GM18499 (cell line): ENCODE results near the gene PLAAT3.
"Not testable (repeated sequence)": the region's sequence is repeated elsewhere in the genome, so short reads cannot be mapped to it uniquely, and the experiment has no call there.

ENCODE experiments used
- ATAC-seq: cut with Tn5 transposase; IDR thresholded peaks from one replicate; pipeline ENCODE4 v1.9.1; 2021; ENCODE audit warnings: moderate number of reproducible peaks; ENCODE audit not compliant: insufficient read depth, unreplicated experiment

Gene PLAAT3

DNA sequence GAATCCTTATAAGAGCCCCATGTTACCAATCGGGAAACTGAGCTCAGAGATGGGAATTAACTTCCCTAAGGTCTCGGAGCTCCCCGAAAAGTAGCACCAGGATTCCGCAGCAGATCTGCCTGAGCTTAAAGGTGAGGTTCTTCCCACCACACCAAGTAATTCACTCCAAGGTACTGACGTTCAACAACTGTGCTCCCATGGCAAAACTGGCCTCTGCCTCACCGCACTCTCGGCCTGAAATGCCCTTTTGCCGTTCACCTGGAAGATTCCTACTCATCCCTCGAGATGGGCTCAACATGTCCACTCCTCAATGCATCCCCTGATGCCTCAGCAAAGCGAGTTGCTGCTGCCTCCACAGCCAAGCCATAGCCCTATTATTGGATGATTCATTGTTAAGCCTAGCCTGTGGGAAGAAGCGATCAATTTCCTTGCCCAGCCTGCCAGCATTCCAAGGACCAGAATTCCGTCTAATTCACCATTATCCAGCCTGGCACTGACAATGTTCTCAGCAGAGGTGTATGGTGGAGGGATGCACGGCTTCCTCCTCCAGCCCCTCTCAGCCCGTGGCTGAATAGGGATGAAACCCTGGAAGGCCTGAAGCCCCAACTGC, 4.2 kb downstream of the PLAAT3 start:
- ATAC-seq: no peak

DNA sequence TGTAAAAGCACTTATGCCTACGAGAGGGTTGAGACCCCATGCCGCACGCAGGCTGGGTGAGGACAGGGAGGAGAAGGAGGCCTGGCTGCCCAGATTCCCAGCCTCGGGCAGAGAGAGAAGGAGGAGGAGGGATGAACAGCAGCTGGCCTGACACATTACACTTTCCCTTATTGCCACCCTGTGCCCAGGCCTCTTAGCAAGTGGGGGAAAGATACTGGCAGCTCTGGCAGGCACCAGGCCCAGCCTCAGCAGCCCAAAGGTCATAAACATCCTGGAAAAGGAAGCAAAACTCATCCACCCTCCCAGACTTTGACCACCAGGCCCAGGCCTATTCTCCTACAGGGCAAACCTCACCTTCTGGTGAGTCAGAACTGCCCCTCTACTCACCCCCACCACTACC, 4.7 kb downstream of the PLAAT3 start:
- ATAC-seq: no peak

DNA sequence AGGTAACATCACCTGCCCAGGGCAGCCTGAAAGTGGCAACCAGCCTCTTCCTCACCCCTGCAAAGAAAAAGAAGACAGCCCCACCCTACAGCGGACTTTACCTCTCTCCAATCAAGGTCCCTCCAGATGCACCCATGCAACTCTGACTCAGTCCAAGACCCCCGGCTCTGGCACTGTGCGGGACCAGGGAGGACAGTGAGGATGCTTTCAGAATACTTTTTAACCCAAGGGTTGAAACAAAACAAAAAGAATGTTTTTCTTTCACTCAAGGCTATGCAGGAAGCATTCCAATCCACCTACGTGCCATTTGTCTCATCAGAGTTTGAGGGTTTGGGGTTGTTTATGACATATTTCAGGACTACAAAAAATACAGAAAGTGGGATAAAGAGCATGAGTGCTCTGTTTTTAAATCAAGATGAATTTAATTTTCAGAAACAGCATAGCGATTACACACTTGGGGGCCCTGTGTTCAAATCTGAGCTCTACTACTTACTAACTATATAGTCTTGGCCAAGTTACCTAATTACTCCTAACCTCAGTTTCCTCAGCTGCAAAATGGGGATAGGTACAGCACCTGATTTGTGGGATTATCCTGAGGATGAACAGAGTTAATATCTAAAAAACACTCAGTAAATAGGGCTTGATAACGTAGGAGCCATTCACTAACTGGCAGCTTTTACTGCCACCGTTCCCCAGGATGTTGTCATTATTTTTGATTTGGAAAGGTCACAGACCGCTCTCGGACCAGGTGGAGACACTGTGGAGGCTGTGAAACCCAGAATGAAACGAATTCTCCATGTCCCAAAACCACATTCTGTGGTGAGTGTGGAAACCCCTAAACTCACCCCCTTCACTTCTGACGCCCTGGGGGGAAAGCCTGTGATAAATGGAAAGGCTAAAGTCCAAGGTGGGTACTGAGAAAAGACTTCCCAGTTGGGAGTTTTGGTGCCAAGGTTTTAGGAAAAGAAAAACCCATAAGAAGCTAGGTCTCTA, 5.6 kb downstream of the PLAAT3 start:
- no peak for ATAC-seq

DNA sequence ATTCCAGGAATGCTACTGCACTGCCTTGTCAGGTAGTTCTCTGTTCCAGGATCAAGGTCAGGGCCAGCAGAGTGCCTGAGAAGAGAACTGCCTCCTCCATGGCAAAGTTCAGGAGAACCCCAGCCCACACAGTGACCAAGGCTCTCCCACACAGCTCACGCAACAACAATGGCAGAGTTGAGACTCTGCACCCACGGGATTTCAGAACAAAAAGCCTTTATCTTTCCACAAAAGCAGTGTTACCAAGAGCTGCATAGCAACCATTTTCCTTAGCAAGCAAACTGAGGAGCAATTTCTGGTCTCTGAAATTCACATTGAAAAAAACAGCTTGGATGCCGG, 11.1 kb downstream of the PLAAT3 start:
- ATAC-seq: no peak

DNA sequence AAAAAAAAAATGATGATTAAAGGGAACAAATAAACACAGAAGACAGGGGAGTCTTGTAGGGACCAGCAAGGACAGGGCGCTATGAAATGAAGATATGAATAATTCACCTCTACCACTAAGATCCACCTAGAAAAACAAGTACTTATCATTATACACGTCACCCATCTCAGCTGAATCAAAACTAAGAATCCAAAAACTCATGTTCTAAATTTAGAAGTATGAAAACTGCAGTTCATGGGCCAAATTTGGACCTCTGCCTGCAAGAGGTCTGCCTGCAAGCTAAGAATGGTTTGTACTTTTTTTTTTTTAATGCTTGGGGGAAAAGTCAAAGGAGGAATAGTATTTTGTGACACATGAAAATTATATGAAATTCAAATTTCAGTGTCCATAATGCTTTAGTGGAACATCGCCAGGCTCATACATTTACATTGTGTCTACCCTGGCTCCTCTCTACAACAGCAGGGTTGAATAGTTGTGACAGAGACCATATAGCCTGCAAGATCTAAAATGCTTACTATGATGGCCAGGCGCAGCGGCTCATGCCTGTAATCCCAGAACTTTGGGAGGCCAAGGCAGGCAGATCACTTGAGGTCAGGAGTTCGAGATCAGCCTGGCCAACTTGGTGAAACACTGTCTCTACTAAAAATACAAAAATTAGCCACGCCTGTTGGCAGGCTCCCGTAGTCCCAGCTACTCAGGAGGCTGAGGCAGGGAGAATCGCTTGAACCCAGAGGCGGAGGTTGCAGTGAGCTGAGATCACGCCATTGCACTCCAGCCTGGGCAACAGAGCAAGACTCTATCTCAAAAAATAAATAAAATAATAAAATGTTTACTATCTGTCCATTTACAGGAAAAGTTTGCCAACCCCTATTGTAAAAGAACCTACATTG, 11.7 kb downstream of the PLAAT3 start:
- not testable (repeated sequence) for ATAC-seq

DNA sequence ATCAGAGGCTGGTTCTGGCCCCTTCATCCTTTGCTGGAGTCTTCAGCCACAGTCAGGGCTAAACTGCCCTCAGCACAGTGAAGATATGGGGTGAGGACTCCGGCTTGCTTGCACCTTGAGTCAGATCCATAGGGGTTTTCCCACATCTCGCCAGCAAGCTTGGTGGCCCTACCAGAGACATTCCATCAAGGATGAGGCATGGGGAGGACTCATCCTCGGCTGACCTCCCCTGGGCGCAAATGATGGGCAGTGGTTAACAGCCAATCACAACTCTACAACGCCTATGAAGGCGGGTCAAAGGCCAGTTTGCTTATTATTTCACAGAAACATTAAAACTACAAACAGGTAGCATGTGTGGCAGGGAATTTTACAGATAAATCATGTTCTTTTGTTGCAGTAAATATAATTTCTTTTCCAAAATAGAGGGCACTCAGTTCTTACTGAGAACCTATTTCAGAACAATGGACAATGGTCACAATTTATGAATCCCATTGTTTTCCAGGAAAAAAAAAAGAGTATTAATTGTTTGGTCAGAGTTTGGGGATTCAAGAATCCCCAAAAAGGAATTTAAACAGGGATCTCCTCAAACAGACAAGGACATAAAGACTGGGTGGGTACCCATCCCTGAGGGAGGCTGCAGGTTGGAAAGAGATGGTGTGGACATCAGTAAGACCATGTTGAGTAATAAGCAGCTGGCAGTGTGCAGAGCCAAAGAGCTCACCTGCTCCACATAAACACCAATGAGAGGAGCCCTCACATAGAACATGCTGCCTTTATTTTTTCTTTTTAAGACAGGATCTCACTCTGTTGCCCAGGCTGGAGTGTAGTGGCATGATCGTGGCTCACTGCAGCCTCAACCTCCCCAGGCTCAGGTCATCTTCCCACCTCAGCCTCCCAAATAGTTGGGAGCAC, 14.8 kb downstream of the PLAAT3 start:
- ATAC-seq: no peak

DNA sequence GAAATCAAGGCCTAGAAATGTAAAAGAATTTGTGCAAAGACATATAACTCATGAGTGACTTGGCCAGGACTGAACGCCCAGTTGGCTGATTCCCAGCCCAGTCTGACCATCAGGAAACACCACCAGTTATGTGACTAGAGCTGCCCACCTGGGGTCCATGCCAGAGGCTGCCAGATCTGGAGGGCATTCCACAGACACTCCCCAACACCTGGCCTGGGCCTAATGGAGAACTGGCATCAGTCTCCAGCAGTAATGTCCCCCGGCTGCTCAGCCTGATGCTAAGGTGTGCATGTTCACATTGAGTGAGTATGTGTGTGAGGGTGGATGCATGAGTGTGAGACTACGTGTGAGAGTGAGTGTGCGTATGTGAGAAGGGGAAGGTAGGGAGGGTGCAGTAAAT, 15.7 kb downstream of the PLAAT3 start:
- ATAC-seq: no peak

DNA sequence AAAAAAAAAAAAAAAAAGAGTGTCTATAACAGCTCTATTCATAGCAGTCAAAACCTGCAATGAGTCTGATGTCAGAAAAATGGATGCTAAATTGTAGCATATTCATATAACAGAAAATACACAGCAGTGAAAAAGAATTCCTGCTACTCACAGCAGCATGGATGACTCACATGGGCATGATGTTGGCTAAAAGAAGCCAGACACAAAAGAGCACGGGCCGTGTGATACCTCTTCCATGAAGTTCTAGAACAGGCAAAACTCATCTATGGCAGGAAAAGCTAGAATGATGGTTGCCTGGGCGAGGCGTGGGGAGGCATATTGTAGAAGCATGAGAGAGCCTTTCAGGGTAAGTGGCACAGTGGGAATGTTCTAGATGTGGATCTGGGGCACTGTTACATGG, 18.9 kb downstream of the PLAAT3 start:
- no peak for ATAC-seq

DNA sequence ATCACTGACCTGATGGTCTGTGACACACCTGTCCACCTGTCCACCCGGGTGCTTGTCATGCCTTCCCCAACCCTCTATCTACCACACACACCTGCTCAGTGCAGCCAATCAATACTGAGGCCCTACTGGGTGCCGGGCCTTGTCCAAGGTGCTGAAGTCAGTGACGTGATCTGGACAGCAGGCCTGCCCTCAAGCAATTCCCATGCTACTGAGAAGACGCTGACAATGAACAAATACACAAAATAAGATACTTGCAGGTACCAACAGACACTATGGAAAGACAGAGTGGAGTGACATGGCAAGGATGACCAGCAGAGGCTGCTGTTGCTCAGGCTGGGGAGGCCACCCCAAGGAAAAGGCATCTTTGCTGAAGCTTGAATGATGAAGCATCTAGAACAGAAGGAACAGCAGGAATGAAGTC, 21.2 kb downstream of the PLAAT3 start:
- ATAC-seq: no peak

DNA sequence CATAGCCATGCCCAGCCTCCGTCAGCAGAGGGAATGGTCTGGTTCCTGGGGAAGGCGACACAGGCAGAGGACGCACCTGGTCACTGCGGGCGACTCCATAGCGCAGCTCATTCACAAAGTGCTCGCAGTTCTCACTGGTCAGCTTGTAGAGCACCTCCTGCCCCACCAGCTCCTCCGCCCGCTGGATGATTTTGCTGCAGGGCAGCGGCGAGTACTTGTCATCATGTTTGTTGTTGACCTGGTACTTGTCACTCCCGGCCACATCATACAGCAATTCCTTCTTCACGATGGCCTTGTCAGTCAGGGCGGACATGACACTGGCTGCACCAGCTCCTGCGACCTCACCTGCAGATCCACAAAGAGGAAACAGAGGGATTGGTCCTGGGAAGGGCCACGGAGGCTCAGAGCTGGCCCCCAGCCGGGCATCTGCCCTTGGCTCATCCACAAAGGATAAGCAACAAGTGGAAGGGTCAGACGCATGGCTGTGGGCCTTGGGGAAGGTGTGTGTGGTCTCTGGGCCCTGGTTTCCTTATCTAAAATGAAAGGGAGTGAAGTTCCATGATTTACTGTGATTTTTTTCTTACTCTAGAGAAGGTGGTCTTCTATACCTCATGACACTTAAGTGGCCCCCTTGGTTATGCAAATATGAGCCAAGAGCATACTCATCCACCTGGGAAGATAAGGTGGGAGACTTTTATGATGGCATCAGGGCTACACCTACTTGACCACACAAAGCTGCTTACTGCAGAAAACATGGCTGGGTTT, 24.0 kb downstream of the PLAAT3 start:
- no peak for ATAC-seq

DNA sequence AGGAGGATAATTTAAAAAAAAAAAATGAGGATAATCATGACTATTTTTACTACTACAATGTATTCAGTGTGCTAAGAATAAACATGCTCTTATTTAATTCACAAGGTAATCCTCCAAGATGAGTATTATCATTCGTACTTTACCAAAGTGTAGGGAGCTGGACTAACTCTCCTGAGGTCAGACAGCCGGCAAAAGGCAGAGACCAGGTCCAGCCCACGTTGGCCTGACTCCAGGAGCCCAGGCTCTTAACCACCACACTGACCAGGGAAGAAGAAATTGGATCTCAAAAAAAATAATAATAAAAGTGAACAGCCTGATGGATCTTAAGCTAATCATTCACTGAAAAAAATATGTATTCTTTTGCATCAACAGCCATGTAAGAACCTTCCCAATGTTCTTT, 25.2 kb downstream of the PLAAT3 start:
- no peak for ATAC-seq

DNA sequence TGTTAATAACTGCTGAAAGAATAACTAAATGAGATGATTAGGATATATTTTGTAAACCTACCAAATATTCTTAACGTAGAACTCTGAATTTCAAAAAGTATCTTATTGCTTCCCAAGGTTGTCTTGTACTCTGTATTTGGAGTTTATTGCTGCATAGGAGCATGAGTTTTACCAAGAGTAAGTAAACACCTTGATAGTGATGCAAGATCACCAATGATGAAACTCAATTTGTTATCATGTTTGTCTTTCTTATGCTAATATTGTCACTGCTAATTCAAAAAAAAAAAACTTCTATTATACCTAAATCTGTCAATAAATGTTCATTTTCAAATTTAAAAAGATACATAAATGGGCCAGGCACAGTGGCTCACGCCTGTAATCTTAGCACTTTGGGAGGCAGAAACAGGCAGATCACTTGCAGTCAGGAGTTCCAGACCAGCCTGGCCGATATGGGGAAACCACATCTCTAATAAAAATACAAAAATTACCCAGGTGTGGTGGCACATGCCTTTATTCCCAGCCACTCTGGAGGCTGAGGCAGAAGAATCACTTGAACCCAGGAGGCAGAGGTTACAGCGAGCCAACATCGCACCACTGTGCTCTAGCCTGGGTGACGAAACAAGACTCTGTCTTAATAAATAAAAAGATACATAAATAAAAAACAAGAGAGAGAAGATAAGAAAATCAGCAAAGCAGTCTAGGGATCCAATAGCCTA, 27.6 kb downstream of the PLAAT3 start:
- no peak for ATAC-seq

DNA sequence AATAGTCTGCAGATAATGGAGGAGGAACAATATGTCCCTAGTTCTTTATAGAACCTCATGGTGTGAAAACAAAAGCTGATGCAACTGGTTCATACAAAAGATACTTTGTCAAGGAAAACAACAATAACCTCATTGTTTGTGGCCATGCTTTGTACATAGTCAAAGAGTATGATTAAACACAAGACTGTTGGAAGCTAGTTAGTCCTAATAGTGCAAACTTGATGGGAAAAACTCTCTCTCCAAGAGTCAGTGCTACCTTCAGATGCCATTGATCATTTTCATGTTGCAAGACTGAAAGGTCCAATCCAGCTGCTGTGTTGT, 30.9 kb downstream of the PLAAT3 start:
- no peak for ATAC-seq

DNA sequence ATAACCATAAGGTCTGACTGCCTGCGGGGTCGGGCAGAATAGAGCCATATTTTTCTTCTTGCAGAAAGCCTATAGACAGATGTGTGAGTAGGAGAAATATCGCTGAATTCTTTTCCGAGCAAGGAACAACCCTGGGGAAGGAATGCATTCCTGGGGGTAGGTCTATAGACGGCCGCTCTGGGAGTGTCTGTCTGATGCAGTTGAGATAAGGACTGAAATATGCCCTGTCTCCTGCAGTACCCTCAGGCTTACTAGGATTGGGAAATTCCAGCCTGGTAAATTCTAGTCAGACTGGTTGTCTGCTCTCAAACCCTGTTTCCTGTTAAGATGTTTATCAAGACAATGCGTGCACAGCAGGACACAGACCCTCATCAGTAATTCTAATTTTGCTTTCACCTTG, 33.0 kb downstream of the PLAAT3 start:
- ATAC-seq: not testable (repeated sequence)

DNA sequence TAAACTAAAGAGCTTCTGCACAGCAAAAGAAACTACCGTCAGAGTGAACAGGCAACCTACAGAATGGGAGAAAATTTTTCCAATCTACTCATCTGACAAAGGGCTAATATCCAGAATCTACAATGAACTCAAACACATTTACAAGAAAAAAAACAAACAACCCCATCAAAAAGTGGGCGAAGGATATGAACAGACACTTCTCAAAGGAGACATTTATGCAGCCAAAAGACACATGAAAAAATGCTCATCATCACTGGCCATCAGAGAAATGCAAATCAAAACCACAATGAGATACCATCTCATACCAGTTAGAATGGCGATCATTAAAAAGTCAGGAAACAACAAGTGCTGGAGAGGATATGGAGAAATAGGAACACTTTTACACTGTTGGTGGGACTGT, 35.4 kb downstream of the PLAAT3 start:
- ATAC-seq: not testable (repeated sequence)

DNA sequence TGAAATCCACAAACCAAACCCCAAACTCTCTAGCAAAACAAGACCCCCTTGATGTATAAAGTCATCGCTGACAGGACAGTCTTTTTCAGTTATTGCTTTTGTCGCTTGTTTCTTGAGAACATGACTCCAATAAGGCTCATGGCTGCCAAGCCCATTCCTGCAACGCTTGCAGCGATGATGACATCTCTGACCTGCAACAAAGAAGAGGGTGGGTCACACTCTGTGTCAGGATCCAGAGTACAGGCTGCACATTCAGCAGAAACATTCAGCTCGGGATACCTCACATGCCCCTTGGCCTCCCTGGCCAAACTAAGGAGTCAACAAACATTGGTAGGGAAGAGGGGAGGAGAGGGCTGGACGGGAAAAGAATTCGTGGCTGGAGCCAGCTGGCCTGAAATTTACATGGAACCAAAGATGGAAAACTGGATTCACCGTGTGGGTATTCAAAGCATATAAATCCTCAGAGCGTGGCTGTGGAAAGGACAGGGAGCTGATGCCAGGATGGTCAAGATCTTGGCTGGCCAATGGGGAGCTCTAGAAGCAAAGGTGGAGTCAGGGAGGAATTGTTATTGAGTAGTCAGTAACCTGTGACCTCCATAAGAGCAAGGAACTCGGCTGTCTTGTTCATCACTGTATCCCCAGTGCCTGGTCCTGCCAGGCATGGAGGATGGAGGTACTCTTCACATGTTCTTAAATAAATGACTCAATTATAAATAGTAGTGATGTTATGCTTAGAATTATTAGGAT, 39.2 kb downstream of the PLAAT3 start:
- no peak for ATAC-seq

DNA sequence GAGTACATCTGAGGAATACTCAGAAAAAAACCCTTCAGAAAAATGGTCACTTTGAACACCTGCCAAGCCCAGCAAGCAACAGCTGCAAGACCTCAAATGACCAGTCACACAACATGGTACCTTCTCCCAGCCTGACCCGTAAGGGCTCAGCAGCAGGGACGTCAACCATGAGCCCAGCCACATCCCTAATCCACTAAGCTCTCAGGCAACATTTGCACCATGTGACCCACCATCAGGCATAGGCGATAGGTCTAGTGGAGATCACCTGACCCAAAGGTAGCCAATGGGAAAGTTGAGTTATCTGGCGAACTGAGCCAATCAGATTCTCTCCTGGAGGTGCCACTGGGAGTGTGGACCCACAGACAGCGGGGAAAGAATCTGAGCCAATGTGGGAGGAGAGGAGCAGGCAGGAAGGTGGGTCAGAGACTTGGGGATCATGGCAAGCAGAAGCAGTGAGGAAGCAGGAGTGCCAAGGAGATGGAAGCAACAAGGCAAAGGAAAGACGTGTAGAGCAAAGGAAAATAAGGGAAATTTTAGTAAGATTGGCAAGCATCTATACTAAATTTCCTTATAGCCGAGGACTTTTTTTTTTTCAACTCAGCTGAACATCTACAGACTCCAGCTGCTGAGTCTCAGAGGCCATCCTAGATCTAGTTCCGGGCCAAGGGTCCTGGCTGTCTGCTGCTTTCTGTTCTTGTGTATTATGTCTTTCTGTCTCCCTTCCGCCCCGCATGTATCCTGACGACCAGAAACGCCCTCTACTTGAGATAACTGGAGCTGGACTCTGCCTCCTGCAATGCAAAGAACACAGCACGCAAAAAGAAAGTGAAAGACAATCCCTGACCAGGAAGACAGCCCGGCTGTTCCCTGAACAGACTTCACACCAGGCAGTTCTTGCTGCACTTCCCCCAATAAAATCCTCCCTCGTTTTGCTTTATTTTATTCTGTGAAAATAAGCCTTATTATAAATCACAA, 40.1 kb downstream of the PLAAT3 start:
- ATAC-seq: no peak
